ENCODE measurements around the gene BTN1A1. TPM values are rescaled to one million over a fixed set of nuclear protein-coding genes. Genes with fewer than 3 reads are reported as not detected.

The BTN1A1 gene
- total RNA-seq, 1 donor from 2014 or later = not detected

GRCh38 chr6:26475823-26476729, 24.0 kb upstream of the BTN1A1 start:
- no peak for DNase-seq (ENCODE audit: low read depth in 2 of 2)

DNA sequence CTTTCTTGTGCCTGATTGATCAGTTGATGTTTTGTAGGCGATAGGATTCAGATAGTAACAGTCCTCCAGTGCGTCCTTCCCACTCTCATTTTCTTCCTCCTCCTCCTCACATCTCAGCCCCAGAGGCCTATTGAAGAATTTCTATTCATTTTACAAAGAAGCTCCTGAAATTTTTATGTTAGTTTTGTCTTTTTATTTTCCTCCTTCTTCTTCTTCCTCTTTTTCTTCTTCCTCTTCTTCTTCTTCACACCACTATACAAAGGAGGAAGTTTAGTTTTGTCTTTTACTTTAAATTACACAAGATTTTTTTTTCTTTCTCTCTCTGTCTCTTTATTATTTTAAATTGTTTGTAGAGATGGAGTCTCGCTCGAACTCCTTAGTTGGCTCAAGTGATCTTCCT, 23.2 kb upstream of the BTN1A1 start:
- DNase-seq (ENCODE audit: low read depth in 2 of 2) = no peak

DNA sequence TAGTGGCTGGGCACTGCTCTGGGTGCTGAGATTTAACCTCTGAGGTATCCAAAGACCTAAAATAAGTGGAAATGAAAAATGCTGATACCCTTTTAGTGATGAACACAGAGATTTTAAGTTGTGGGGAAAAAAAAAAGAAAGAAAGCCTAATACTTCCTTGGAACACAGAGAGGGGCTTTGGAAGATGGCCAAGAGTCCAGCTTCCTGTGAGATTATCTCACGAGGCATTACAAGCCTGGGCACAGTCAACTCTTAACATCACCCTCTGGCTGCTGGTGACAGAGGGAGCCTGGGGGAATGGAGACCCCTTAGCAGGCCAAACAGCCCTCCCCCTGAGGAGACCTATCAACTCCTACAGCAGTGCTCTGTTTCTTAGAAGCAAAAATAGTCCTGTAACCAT, 22.7 kb upstream of the BTN1A1 start:
- no peak for DNase-seq (ENCODE audit: low read depth in 2 of 2)

- no peak for DNase-seq (ENCODE audit: low read depth in 2 of 2)
Observed at GRCh38 chr6:26478100-26478984, 21.8 kb upstream of the BTN1A1 start.

GRCh38 chr6:26478985-26479278, 21.2 kb upstream of the BTN1A1 start:
- DNase-seq (ENCODE audit: low read depth in 2 of 2) = no peak

DNA sequence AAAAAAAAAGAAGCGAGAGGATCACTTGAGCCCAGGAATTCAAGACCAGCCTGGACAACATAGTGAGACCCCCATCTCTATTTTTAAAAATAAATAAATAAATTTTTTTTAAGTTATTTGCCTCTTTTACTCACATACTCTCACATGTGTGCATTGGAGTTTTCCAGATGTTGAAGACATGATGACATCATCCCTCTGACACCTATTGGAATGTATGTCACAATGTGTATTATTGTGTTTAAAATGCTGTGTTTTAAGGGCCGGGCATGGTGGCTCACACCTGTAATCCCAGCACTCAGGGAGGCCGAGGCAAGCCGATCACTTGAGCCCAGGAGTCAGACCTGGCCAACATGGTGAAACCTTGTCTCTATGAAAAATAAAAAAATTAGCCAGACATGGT, 17.8 kb upstream of the BTN1A1 start:
- DNase-seq (ENCODE audit: low read depth in 2 of 2) = no peak

DNA sequence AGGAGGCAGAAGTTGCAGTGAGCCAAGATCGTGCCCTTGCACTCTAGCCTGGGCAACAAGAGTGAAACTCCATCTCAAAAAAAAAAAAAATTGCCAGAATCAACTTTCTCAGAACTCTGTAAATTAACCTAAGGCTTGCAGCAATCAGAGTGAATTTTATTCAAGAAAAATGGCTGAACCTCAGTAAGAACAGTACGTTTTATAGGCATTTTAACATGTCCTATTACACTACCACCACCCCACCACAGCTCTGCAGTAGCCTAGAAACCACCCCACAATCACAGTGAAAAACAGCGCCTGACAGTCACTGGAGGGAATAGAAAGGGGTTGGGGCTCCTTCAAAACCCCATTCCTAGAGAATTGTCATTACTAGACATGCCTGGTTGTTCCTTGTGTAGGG, 16.4 kb upstream of the BTN1A1 start:
- DNase-seq (ENCODE audit: low read depth in 2 of 2) = no peak

DNA sequence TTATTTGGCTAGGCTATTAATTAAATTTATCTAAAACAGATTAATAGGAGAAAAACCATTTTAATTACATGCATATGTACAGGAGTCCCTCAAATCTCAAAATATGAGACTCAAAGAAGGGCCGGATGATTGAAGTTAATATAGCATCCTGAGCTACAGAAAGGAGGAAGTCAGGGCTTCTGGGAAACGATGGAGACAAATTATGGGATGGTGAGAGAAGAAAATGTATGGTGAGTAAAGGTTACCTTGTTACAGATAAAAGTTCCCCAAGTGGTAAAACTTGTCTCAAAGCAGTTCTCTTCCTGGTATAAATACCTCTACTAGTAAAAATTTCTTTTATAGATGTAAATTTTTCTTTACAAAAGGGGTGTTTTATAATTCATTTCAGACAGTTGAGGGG, 15.9 kb upstream of the BTN1A1 start:
- no peak for DNase-seq (ENCODE audit: low read depth in 2 of 2)

DNA sequence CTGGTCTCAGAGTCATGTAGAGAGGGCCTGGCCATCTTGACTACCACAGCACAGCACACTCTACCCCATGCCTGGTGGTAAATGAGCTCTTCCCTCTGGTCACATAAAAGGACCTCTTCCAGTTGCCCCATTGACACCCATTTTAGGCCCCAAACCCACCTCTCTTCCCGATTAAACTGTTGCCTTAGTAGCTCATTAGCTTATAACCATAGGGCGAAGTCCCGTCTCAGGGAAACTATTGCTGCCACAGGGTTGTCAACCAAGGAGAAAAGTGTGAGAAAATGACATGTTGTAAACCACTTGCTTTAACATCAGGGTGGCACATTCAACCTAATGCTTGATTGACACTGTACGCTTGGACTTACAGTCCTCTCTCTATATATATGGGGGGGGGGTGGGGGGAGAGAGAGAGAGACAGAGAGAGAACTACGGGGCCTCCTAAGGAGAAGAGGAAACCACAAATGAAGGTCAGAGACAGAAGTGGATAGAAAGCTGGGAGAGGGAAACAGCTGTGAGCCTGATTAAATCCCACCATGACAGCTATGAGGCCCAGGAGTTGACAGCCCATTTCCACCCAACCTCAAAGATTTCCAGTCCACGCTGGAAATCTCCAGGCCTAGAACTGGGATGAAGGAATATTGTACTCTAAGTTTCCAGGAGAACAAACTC, 14.9 kb upstream of the BTN1A1 start:
- no peak for DNase-seq (ENCODE audit: low read depth in 2 of 2)

GRCh38 chr6:26486358-26486757, 13.7 kb upstream of the BTN1A1 start:
- no peak for DNase-seq (ENCODE audit: low read depth in 2 of 2)

- no peak for DNase-seq (ENCODE audit: low read depth in 2 of 2)
Observed at GRCh38 chr6:26487466-26487865, 12.6 kb upstream of the BTN1A1 start.

DNA sequence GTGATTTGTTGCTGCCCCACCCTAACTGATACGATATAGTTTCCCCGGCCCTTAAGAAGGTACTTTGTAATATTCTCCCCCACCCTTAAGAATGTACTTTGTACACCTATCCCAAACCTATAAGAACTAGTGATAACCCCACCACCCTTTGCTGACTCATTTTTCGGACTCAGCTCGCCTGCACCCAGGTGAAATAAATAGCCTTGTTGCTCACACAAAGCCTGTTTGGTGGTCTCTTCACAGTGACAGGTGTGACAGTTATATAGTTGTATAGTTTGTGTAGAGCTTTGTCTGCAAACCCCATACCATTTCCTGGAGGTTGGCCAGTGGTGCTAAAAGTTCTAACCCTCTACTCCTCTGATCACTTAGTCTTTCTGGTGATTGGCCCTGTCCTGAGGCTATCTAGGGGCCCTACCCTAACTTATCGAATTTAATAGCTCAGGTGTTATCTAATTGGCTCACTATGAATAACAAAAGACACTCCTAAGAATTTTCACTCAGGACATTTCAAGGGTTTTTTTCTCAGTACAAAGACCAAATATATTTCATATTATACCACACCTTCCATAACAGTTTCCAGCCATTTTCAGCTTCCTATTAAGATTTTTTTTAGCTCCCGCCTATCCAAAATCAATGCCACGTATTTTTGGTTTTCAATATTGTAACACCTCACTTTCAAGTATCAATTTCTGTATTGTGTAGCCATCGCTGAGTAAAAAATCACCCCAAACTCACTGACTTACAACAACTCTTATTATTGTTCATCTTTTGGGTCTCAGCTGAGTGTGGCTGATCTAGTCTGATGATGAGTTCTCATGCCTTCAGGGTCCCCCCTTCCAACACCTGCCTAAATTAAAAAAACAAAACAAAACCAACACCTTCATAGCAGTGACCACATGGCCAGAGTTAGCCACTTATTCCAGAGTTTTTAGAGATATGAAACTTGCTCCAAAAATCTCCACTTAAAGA, 9.8 kb upstream of the BTN1A1 start:
- DNase-seq (ENCODE audit: low read depth in 2 of 2) = no peak

DNA sequence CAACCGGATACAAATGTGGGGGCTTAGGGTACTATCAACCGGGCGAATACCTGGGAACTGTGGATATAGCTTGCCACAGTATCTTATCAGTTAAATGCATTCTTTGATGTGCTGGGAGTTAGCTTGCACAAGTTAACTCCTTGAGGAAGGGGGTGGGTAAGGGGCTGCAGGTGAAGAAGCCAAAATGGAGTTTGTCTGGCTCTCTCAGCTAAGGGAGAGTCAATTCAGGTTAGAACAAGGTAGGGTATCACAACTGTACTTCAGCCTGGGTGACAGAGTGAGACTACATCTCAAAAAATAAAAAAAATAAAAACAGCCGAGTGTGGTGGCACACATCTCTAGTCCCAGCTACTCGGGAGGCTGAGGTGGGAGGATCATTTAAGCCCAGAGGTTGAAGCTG, 8.5 kb upstream of the BTN1A1 start:
- no peak for DNase-seq (ENCODE audit: low read depth in 2 of 2)

DNA sequence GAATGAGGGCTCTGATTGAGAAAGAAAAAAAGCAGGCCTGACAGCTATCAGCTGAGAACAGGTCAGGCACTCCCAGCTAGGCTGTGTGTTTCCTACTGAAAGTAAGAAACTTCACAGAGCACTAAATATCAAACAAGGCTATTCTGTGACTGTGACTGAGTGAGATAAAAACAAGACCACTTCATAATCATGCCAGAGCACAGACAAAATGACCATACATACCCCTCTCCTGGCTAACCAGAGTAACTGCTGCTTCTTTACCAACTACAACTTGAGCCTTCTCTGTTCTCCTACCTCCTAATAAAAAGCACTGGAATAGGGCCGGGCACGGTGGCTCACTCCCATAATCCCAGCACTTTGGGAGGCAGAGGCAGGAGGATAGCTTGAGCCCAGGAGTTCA, 6.8 kb upstream of the BTN1A1 start:
- peak in 1 of 2 donors; percentile 35 for DNase-seq (ENCODE audit: low read depth in 2 of 2)

DNA sequence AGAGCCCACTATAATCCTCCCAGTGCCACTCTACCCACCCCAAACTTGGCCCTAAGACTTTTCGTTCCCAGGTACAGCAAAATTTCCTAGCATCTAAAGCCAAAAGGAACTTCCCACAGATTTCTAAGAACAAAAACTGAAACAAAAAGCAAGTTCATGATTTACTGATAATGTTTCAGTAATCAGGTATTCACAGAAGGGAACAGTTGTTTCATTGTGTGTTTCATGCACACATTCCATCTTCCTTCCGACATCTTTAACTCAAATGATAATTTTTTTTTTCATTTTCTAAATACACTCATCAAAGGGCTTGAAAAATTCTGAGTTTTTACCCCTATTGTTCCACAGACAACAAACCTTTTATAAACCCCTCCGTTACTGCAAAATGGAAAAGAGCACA, 6.0 kb upstream of the BTN1A1 start:
- DNase-seq (ENCODE audit: low read depth in 2 of 2) = no peak

DNA sequence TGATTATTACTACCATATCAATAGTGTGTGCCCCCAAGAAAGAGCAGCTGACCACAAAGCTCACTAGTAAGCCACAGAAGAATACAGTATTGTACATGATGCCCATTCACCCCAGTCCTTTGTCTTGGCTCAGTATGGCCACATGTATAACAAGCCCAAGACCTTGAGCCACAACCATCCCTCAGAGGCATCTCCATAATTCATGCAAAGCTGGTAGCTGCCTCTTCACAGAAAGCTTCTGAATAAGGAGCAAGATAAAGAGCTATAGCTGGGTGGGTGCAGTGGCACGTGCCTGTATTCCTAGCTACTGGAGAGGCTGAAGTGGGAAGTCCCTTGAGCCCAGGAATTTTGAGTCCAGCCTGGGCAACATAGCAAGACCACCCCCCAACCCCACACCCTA, 4.8 kb upstream of the BTN1A1 start:
- DNase-seq (ENCODE audit: low read depth in 2 of 2) = no peak

DNA sequence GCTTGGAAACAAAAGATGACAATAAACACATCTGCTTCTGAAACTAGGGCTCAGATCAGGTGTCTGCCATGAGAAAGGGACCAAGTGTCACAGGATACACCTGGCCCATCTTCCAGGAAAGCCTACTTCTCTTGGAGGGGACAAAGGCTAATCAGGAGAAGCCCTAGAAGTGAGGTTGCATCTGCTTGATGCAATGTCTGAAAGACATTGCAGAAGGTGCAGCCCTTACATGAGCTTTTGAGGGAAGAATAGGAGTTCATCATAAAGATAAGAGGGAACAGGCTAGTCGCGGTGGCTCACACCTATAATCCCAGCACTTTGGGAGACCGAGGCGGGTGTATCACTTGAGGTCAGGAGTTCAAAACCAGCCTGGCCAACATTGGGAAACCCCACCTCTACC, 2.5 kb upstream of the BTN1A1 start:
- no peak for DNase-seq (ENCODE audit: low read depth in 2 of 2)

- peak in 1 of 2 donors; percentile 1 for DNase-seq (ENCODE audit: low read depth in 2 of 2)
Observed at GRCh38 chr6:26501482-26501986, 1.4 kb downstream of the BTN1A1 start.

GRCh38 chr6:26502165-26502564, 2.1 kb downstream of the BTN1A1 start:
- no peak for DNase-seq (ENCODE audit: low read depth in 2 of 2)

DNA sequence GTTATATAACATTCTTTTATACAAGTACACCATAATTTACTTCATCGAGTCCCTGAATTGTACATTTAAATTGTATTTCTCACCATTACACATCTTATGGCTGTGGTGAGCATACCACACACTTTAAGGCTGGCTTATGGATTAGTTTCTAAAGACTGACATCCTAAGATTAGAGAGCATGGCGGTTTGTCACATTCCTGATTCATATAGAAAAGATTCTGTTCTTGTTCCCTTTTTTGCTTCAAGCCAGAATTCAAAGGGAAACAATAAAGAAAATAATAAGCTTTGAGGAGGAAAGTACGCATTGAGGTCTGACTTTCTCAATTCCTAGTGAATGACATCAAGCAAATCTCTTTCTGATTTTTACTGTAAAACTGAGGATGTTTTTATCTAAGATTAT, 2.5 kb downstream of the BTN1A1 start:
- DNase-seq (ENCODE audit: low read depth in 2 of 2) = no peak

GRCh38 chr6:26507658-26508057, 7.6 kb downstream of the BTN1A1 start:
- no peak for DNase-seq (ENCODE audit: low read depth in 2 of 2)
